Measurements from ENCODE around the gene ZBTB2.

Gene ZBTB2, protein sequence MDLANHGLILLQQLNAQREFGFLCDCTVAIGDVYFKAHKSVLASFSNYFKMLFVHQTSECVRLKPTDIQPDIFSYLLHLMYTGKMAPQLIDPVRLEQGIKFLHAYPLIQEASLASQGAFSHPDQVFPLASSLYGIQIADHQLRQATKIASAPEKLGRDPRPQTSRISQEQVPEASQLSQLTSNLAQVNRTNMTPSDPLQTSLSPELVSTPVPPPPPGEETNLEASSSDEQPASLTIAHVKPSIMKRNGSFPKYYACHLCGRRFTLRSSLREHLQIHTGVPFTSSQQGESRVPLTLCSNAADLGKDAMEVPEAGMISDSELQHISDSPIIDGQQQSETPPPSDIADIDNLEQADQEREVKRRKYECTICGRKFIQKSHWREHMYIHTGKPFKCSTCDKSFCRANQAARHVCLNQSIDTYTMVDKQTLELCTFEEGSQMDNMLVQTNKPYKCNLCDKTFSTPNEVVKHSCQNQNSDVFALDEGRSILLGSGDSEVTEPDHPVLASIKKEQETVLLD

GRCh38 chr6:151391471-151392413, at the start of gene ZBTB2:
ZBTB2 (minus strand) TSS chr6:151391559; CDS start chr6:151373637, 17,922 bp downstream.
- DNase-seq = peak in 49 of 51 donors; percentile 19 to 82 (median 56)

- peak in 1 of 51 donors; percentile 7 for DNase-seq
Observed at GRCh38 chr6:151440930-151441329, 49.6 kb upstream of the ZBTB2 start.

DNA sequence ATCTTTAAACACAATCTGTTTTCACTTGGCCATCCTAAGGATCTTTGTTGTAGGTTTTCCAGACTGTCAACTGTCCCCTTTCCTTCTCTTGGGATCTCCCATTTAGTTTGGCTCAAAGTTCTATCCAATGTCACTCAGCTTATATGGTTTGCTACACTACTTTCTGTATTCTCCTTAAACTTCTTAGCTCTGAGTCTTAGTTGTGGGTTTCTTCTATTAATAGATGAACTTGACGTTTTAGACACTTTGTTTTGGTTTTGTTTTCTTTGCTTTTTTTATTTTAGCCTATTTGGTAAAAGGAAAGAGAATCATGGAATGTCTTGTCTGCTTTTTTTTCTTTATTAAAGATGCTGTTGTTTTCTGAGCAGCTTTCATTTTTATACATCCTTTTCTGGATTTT, 49.1 kb upstream of the ZBTB2 start:
- no peak for DNase-seq

DNA sequence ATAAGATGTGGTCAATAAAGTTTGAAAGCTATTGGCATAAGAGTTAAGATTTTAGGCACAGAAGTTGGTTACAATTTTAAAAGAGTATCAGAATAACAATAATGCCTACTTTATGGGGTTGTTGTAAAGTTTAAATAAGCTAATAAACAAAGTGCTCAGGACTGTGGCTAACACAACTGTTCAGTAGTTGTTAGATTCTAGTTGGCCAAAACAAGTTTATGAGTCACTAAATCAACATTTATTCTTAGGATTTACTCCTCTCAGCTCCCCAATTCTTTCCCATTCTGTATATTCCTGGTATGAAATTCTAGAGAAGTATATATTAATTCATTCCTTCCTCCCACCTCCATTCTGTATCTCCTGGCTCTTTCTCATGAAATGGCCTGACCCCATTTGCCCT, 46.0 kb upstream of the ZBTB2 start:
- DNase-seq = no peak

- no peak for DNase-seq
Observed at GRCh38 chr6:151436802-151437201, 45.4 kb upstream of the ZBTB2 start.

DNA sequence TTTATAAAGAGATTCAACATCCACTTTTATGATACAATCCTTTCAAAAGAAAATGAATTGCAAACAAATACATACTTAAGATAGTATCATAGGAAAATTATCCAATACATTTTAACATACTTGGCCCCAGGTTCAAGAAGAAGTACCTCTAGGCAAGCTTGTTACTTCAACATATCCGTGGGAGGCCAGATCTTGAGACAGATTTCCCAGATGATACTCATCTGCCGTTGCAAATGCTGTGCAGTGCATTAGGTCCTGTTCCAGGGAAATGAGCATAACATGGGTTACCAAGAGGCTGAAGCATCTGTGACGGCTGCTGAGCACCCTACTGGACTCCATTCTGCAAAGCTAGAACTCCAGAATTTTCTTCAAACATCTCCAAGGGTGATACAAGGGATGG, 44.9 kb upstream of the ZBTB2 start:
- DNase-seq = no peak

DNA sequence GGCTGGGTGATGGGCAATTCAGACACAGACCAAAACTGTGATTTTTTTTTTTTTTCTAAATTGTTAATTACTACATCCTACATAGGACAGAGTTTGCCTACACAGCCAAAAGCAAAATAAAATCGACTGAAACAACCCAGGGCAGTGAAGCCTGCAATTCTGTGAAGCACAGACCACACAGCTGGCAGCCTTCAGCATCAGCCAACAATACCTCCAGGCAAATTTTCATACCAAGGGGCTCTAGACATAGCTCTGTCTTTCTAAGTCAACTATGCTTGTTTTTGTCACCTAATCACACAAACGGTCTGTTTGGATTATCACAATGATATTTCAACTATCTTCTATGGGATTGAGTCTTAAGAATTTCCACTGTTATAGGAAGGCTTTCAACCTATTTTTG, 43.0 kb upstream of the ZBTB2 start:
- DNase-seq = no peak

DNA sequence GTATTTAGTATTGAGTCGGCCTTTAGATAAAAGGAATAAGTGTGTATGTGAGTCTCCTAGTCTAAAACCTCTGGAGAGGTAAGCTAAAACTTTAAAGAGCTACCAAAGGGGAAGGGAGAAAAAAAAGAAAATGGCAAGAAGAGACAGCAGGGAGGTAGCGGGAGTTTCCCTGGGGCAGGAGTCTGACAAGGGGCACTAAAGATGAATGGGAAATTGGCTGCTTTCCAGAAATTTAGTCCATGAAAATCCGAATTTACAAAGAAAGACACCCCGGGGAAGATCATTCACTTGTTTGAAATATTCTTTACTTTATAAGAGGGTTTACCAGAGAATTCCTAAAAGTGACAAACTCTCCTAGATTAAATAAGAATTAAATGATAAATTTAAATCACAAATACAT, 41.3 kb upstream of the ZBTB2 start:
- no peak for DNase-seq

DNA sequence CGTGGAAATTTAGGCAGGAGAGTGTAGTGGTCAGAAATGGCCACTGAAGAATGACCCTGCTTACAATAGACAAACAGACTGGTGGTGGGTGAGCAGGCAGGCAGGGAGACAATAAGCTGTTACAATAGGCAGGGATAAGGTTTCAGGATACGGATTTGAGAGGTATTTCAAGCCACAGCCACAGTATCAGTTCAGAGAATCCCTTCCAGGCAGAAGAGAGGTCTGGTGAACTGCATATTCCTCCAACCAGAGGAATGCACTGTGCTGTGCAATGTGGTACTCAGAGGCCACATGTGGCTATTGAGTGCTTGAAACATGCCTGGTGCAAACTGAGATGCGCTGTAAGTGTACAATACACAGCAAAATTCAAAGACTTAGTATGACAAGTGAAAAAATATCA, 40.0 kb upstream of the ZBTB2 start:
- no peak for DNase-seq

GRCh38 chr6:151430886-151431285, 39.5 kb upstream of the ZBTB2 start:
- DNase-seq = no peak

- no peak for DNase-seq
Observed at GRCh38 chr6:151428093-151428735, 36.9 kb upstream of the ZBTB2 start.

GRCh38 chr6:151425561-151425960, 34.2 kb upstream of the ZBTB2 start:
- DNase-seq = no peak

- DNase-seq = peak in 1 of 51 donors; percentile 12
Observed at GRCh38 chr6:151422981-151423380, 31.6 kb upstream of the ZBTB2 start.

- DNase-seq = no peak
Observed at GRCh38 chr6:151417477-151417876, 26.1 kb upstream of the ZBTB2 start.

DNA sequence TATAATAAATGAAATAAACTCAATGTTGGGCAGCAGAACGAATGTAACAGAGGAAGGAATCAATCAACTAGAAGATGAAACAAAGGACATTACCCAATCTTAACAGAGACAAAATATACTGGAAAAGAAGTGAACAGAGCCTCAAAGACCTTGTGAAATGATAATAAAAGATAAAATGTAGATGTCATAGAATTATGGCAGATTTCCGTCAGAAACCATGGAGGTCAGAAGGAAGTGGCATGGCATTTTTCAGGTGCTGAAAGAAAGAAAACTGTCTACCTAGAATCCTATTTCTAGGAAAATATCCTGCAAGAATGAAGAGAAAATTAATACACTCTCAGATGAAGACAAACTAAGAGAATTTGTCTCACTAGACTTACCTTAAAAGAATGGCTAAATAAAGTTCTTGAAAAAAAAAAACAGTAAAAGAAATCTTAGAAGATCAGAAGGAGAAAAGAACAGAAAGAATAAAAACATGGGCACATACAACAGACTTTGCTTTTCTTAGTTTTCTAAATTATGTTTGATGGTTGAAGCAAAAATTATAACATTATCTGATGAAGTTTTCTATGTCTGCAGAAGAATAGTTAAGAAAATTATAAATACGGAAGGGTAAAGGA, 23.4 kb upstream of the ZBTB2 start:
- no peak for DNase-seq

DNA sequence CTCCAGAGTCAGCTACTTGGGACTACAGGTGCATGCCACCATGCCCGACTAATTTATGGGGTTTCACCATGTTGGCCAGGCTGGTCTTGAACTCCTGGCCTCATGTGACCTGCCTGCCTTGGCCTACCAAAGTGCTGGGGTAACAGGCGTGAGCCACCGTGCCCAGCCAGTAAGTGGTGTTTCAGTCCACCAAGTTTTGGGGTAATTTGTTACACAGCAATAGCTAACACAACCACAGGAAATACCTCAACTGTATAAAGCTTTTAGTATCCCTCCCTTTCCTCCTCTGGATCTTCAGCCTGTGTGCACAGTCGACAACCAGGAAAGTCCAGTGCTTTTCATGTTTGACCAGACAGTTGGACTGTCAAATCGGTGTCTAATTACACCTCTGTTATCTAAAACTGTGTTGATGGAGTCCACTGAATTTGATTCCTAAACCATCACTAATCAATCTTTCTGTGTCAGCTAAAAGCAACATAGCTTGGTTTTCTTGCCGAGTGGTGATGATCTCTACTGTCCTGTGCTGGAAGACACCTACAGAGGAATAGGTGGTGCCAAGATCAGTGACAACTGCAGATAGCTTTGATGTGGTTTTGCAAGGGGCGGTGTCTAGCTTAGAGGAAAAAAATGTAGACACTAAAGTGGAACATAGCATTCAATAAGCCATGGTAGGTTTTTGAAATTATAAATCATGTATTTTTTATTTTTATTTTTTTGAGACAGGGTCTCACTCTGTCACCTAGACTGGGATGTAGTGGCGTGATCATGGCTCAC, 22.2 kb upstream of the ZBTB2 start:
- no peak for DNase-seq

GRCh38 chr6:151412909-151413308, 21.6 kb upstream of the ZBTB2 start:
- DNase-seq = no peak

DNA sequence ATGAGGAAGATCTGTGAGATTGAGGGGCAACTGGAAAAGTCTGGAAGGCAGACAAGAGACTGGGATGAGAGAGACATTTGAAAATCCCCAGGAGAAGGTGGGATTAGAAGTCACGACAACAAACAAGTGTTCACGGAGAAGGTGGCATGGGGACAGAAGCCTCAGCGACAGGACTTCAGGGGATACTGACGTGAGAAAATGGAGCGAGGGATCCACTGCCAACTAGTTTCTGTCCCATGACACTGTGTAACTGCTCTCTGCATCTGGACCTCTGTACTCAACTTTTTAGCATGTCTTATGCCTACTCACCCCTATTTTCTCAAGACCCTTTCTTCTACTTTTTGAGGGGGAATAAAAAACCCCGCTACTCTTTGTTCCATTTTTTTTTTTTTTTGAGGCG, 18.3 kb upstream of the ZBTB2 start:
- no peak for DNase-seq

GRCh38 chr6:151409260-151409659, 17.9 kb upstream of the ZBTB2 start:
- DNase-seq = no peak

- DNase-seq = no peak
Observed at GRCh38 chr6:151408858-151409257, 17.5 kb upstream of the ZBTB2 start.

GRCh38 chr6:151403919-151404308, 12.6 kb upstream of the ZBTB2 start:
- no peak for DNase-seq
